ENCODE data around the gene MAVS. TPM values are rescaled to one million over a fixed set of nuclear protein-coding genes. Genes with fewer than 3 reads are reported as not detected.

The MAVS gene
- total RNA-seq, 1 donor from 2014 or later: 44.9 TPM

GRCh38 chr20:3854462-3854871, 7.8 kb downstream of the MAVS start:
- no peaks in the 10 kb centered on the region for H3K27me3 ChIP-seq (ENCODE audit: low read depth)
- TF ChIP-seq CTCF (IDR thresholded peaks at IDR 0.05; ENCODE audit: borderline replicate concordance): no peak
- H3K27ac ChIP-seq (replicated peaks): peak overlapping the region; percentile 11
- H3K36me3 ChIP-seq: peaks cover 44% of the 10 kb centered on the region
- no peak for DNase-seq
- H3K4me3 ChIP-seq: no peak overlapping the region
- H3K9me3 ChIP-seq (replicated peaks): no peaks in the 10 kb centered on the region
- H3K4me1 ChIP-seq: peaks cover 14% of the 10 kb centered on the region
- intact Hi-C loops (cut with micrococcal nuclease): no loop called here

- intact Hi-C loops (cut with micrococcal nuclease): no loop called here
- DNase-seq: no peak
- Histone ChIP-seq H3K36me3 (peaks cover 74% of the 10 kb centered on the region), H3K27ac (replicated peaks) (no peak overlapping the region), H3K27me3 (ENCODE audit: low read depth) (no peaks in the 10 kb centered on the region), H3K9me3 (replicated peaks) (no peaks in the 10 kb centered on the region), H3K4me3 (no peak overlapping the region), H3K4me1 (peaks cover 14% of the 10 kb centered on the region)
- no peak for TF ChIP-seq CTCF (IDR thresholded peaks at IDR 0.05; ENCODE audit: borderline replicate concordance)
Observed at GRCh38 chr20:3857405-3857804, 10.8 kb downstream of the MAVS start.

- H3K9me3 ChIP-seq (replicated peaks): no peaks in the 10 kb centered on the region
- DNase-seq: no peak
- peaks cover 86% of the 10 kb centered on the region for H3K36me3 ChIP-seq
- no peaks in the 10 kb centered on the region for H3K27me3 ChIP-seq (ENCODE audit: low read depth)
- H3K4me3 ChIP-seq: no peak overlapping the region
- peaks cover 14% of the 10 kb centered on the region for H3K4me1 ChIP-seq
- intact Hi-C loops (cut with micrococcal nuclease): no loop called here
- TF ChIP-seq CTCF (IDR thresholded peaks at IDR 0.05; ENCODE audit: borderline replicate concordance): no peak
- H3K27ac ChIP-seq (replicated peaks): no peak overlapping the region
Observed at GRCh38 chr20:3858689-3859088, 12.1 kb downstream of the MAVS start.

- H3K36me3 ChIP-seq: peaks cover 98% of the 10 kb centered on the region
- no peak for TF ChIP-seq CTCF (IDR thresholded peaks at IDR 0.05; ENCODE audit: borderline replicate concordance)
- DNase-seq: no peak
- no peak overlapping the region for H3K4me3 ChIP-seq
- intact Hi-C loops (cut with micrococcal nuclease): no loop called here
- H3K4me1 ChIP-seq: peaks cover 12% of the 10 kb centered on the region
- no peaks in the 10 kb centered on the region for H3K9me3 ChIP-seq (replicated peaks)
- no peak overlapping the region for H3K27ac ChIP-seq (replicated peaks)
- H3K27me3 ChIP-seq (ENCODE audit: low read depth): no peaks in the 10 kb centered on the region
Observed at GRCh38 chr20:3861191-3861590, 14.6 kb downstream of the MAVS start.

- Histone ChIP-seq H3K4me3 (no peak overlapping the region), H3K9me3 (replicated peaks) (no peaks in the 10 kb centered on the region), H3K27me3 (ENCODE audit: low read depth) (no peaks in the 10 kb centered on the region), H3K36me3 (peaks cover 100% of the 10 kb centered on the region), H3K27ac (replicated peaks) (no peak overlapping the region), H3K4me1 (peaks cover 9% of the 10 kb centered on the region)
- intact Hi-C loops (cut with micrococcal nuclease): no loop called here
- DNase-seq: no peak
- TF ChIP-seq CTCF (IDR thresholded peaks at IDR 0.05; ENCODE audit: borderline replicate concordance): no peak
Observed at GRCh38 chr20:3862333-3862732, 15.7 kb downstream of the MAVS start.

GRCh38 chr20:3863317-3863716, 16.7 kb downstream of the MAVS start:
- intact Hi-C loops (cut with micrococcal nuclease): no loop called here
- H3K4me1 ChIP-seq: peaks cover 5% of the 10 kb centered on the region
- H3K27ac ChIP-seq (replicated peaks): no peak overlapping the region
- no peak for DNase-seq
- no peak overlapping the region for H3K4me3 ChIP-seq
- TF ChIP-seq CTCF (IDR thresholded peaks at IDR 0.05; ENCODE audit: borderline replicate concordance): no peak
- H3K27me3 ChIP-seq (ENCODE audit: low read depth): no peaks in the 10 kb centered on the region
- peaks cover 97% of the 10 kb centered on the region for H3K36me3 ChIP-seq
- H3K9me3 ChIP-seq (replicated peaks): no peaks in the 10 kb centered on the region

Measured in left ventricle myocardium inferior (tissue), 1 donor.